ENCODE data around the gene MARK3.

Gene MARK3

GRCh38 chr14:103385152-103385928 lies at the start of gene MARK3:
MARK3 (plus strand) TSS chr14:103385415; CDS start chr14:103386030, 615 bp downstream.
- peaks cover 43% of the 10 kb centered on the region for H3K79me2 ChIP-seq (ENCODE audit: control insufficient read depth, insufficient read depth, low read length, unreplicated experiment)
- no peaks in the 10 kb centered on the region for H3K27me3 ChIP-seq (ENCODE audit: insufficient read depth, low read length)
- H2AFZ ChIP-seq (ENCODE audit: low read length, unreplicated experiment): peak within 1 kb of the TSS; percentile 79
- H3K27ac ChIP-seq (ENCODE audit: low read depth, low read length): peak within 1 kb of the TSS; percentile 90
- H3K36me3 ChIP-seq (ENCODE audit: insufficient read depth, low read length): no peaks in the 10 kb centered on the region; the same call in 1 of the 2 replicates
- H3K4me3 ChIP-seq (ENCODE audit: low read depth, low read length): peak within 1 kb of the TSS; percentile 98
- H3K4me1 ChIP-seq (ENCODE audit: control insufficient read depth, insufficient read depth, low read length, unreplicated experiment): peaks cover 28% of the 10 kb centered on the region

- Histone ChIP-seq H3K27me3 (ENCODE audit: insufficient read depth, low read length) (no peaks in the 10 kb centered on the region), H3K4me3 (ENCODE audit: low read depth, low read length) (peak overlapping the region; percentile 90), H2AFZ (ENCODE audit: low read length, unreplicated experiment) (no peak overlapping the region), H3K36me3 (ENCODE audit: insufficient read depth, low read length) (peaks cover 63% of the 10 kb centered on the region), H3K4me1 (ENCODE audit: control insufficient read depth, insufficient read depth, low read length, unreplicated experiment) (peaks cover 25% of the 10 kb centered on the region), H3K79me2 (ENCODE audit: control insufficient read depth, insufficient read depth, low read length, unreplicated experiment) (peaks cover 73% of the 10 kb centered on the region), H3K27ac (ENCODE audit: low read depth, low read length) (no peak overlapping the region)
Measured at GRCh38 chr14:103336191-103336590, 49.0 kb upstream of the MARK3 start.

- Histone ChIP-seq H2AFZ (ENCODE audit: low read length, unreplicated experiment) (no peak overlapping the region), H3K4me3 (ENCODE audit: low read depth, low read length) (no peak overlapping the region), H3K79me2 (ENCODE audit: control insufficient read depth, insufficient read depth, low read length, unreplicated experiment) (peaks cover 67% of the 10 kb centered on the region), H3K27me3 (ENCODE audit: insufficient read depth, low read length) (no peaks in the 10 kb centered on the region), H3K36me3 (ENCODE audit: insufficient read depth, low read length) (peaks cover 79% of the 10 kb centered on the region), H3K27ac (ENCODE audit: low read depth, low read length) (no peak overlapping the region), H3K4me1 (ENCODE audit: control insufficient read depth, insufficient read depth, low read length, unreplicated experiment) (peaks cover 13% of the 10 kb centered on the region)
Measured at GRCh38 chr14:103337794-103338193, 47.4 kb upstream of the MARK3 start.

DNA sequence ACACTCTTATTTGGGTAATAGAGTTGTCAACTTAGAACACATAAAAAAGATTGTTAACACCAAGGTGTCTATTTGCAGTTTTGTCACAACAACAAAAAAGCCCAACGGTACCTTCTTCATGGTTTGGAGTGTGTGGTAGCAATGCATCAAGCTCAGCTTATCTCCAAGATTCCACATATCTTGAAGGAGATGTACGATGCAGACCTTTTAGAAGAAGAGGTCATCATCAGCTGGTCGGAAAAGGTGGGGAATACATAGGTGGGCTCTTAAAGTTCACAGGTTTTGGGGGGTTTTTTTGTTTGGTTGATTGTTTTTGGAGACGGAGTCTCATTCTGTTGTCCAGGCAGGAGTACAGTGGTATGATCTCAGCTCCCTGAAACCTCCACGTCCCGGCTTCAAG lies 45.7 kb upstream of the MARK3 start:
- Histone ChIP-seq H3K4me1 (ENCODE audit: control insufficient read depth, insufficient read depth, low read length, unreplicated experiment) (peaks cover 17% of the 10 kb centered on the region), H3K79me2 (ENCODE audit: control insufficient read depth, insufficient read depth, low read length, unreplicated experiment) (peaks cover 59% of the 10 kb centered on the region), H3K27ac (ENCODE audit: low read depth, low read length) (no peak overlapping the region), H3K4me3 (ENCODE audit: low read depth, low read length) (no peak overlapping the region), H3K36me3 (ENCODE audit: insufficient read depth, low read length) (peaks cover 90% of the 10 kb centered on the region), H3K27me3 (ENCODE audit: insufficient read depth, low read length) (no peaks in the 10 kb centered on the region), H2AFZ (ENCODE audit: low read length, unreplicated experiment) (no peak overlapping the region)

GRCh38 chr14:103340480-103341212 lies 44.6 kb upstream of the MARK3 start:
- no peak overlapping the region for H3K27ac ChIP-seq (ENCODE audit: low read depth, low read length)
- H3K27me3 ChIP-seq (ENCODE audit: insufficient read depth, low read length): no peaks in the 10 kb centered on the region
- H3K79me2 ChIP-seq (ENCODE audit: control insufficient read depth, insufficient read depth, low read length, unreplicated experiment): peaks cover 50% of the 10 kb centered on the region
- H3K4me1 ChIP-seq (ENCODE audit: control insufficient read depth, insufficient read depth, low read length, unreplicated experiment): peaks cover 21% of the 10 kb centered on the region
- H3K4me3 ChIP-seq (ENCODE audit: low read depth, low read length): no peak overlapping the region
- no peak overlapping the region for H2AFZ ChIP-seq (ENCODE audit: low read length, unreplicated experiment)
- peaks cover 86% of the 10 kb centered on the region for H3K36me3 ChIP-seq (ENCODE audit: insufficient read depth, low read length)

DNA sequence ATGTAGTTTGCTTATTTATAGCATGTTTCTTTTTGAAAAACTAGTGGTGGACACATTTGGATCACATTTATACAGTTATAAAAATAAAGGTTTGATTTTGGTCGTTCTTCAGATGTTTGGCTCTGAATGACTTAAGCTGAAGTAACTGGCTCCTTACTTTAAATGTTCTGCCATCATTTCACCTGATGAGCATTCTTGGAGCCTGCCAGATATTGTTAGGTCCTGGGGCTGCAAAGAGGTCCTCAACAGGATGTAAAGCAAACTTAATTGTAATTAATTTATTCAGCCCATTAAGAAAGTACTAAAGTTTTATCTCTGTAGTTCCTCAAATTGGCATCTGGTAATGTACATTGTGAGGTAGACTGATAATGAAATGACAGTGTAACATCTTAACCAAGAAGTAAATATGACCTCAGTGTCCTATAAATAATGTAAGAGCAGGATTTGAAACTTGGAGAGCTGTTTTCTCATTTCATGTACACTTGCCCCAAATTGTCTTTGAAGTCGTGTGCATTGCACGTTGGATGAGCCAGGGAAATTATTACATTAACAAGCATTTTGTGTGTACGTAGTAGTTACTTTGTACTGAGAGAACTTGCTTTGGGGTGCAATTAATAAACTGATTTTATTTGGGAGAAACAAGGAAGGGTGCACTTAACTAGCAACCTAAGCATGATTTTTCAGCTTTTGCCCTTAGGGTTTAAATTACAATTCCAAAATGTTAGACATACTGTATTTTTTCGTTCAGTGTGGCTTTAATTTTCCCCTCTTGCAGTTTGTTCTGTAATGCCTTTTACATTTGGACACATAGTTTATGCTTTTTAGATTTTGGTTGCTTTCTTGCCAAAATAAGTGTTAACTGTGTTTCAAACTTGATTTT lies 43.7 kb upstream of the MARK3 start:
- Histone ChIP-seq H3K36me3 (ENCODE audit: insufficient read depth, low read length) (peaks cover 77% of the 10 kb centered on the region), H3K4me3 (ENCODE audit: low read depth, low read length) (no peak overlapping the region), H3K4me1 (ENCODE audit: control insufficient read depth, insufficient read depth, low read length, unreplicated experiment) (peaks cover 14% of the 10 kb centered on the region), H3K79me2 (ENCODE audit: control insufficient read depth, insufficient read depth, low read length, unreplicated experiment) (peaks cover 41% of the 10 kb centered on the region), H3K27me3 (ENCODE audit: insufficient read depth, low read length) (no peaks in the 10 kb centered on the region), H2AFZ (ENCODE audit: low read length, unreplicated experiment) (no peak overlapping the region), H3K27ac (ENCODE audit: low read depth, low read length) (no peak overlapping the region)

GRCh38 chr14:103343164-103343879 lies 41.9 kb upstream of the MARK3 start:
- H2AFZ ChIP-seq (ENCODE audit: low read length, unreplicated experiment): no peak overlapping the region

GRCh38 chr14:103343905-103344797 lies 41.1 kb upstream of the MARK3 start:
- Histone ChIP-seq H3K79me2 (ENCODE audit: control insufficient read depth, insufficient read depth, low read length, unreplicated experiment) (peaks cover 15% of the 10 kb centered on the region), H3K4me3 (ENCODE audit: low read depth, low read length) (no peak overlapping the region), H3K36me3 (ENCODE audit: insufficient read depth, low read length) (peaks cover 51% of the 10 kb centered on the region), H3K27ac (ENCODE audit: low read depth, low read length) (peak overlapping the region; percentile 36), H3K27me3 (ENCODE audit: insufficient read depth, low read length) (no peaks in the 10 kb centered on the region), H2AFZ (ENCODE audit: low read length, unreplicated experiment) (no peak overlapping the region), H3K4me1 (ENCODE audit: control insufficient read depth, insufficient read depth, low read length, unreplicated experiment) (peaks cover 10% of the 10 kb centered on the region)

More at GRCh38 chr14:103343164-103343879, 41.9 kb upstream of the MARK3 start:
- Histone ChIP-seq H3K4me1 (ENCODE audit: control insufficient read depth, insufficient read depth, low read length, unreplicated experiment) (peaks cover 10% of the 10 kb centered on the region), H3K36me3 (ENCODE audit: insufficient read depth, low read length) (peaks cover 59% of the 10 kb centered on the region), H3K79me2 (ENCODE audit: control insufficient read depth, insufficient read depth, low read length, unreplicated experiment) (peaks cover 23% of the 10 kb centered on the region), H3K27ac (ENCODE audit: low read depth, low read length) (no peak overlapping the region), H3K4me3 (ENCODE audit: low read depth, low read length) (no peak overlapping the region), H3K27me3 (ENCODE audit: insufficient read depth, low read length) (no peaks in the 10 kb centered on the region)

GRCh38 chr14:103346286-103346685 lies 38.9 kb upstream of the MARK3 start:
- Histone ChIP-seq H3K4me1 (ENCODE audit: control insufficient read depth, insufficient read depth, low read length, unreplicated experiment) (peaks cover 10% of the 10 kb centered on the region), H3K4me3 (ENCODE audit: low read depth, low read length) (no peak overlapping the region), H3K27ac (ENCODE audit: low read depth, low read length) (peak overlapping the region; percentile 36), H3K27me3 (ENCODE audit: insufficient read depth, low read length) (no peaks in the 10 kb centered on the region), H3K79me2 (ENCODE audit: control insufficient read depth, insufficient read depth, low read length, unreplicated experiment) (no peaks in the 10 kb centered on the region), H2AFZ (ENCODE audit: low read length, unreplicated experiment) (no peak overlapping the region), H3K36me3 (ENCODE audit: insufficient read depth, low read length) (peaks cover 30% of the 10 kb centered on the region)
